Lower leg skin (tissue), 3 donors: Measurements from ENCODE around the gene GEN1.

ENCODE experiments used
- CTCF ChIP-seq, 3 donors: fragments of 450-650 bp; IDR thresholded peaks; one replicate each; pipeline ENCODE4 v1.5.1; 2016; ENCODE audit warnings: antibody characterized with exemption in 3 of 3, mild to moderate bottlenecking in 3 of 3, moderate library complexity in 2 of 3
- POLR2A ChIP-seq, 2 donors: fragments of 450-650 bp; IDR thresholded peaks; one replicate each; pipeline ENCODE4 v1.6.1; 2016 to 2017; ENCODE audit warnings: antibody characterized with exemption in 2 of 2, mild to moderate bottlenecking in 1 of 2, moderate library complexity in 1 of 2

DNA sequence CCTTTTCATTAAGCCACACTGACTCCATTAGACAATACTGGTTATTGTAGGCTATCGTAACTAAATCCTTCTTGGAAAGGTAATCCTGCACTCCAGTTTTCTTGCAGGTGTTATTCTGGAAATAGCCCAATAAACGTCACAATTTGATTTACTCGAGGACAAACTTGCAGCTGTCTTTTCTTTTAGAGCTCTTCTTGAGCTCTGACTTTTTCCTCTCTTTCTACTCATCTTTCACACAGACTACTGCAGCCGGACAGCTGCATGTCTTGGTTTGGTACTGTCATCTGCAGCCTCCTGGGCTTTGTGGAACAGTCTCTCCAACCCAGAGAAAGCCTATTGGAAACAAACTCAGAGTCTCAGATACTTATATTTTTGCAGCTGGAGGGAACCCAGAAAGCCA, 39.4 kb downstream of the GEN1 start:
- TF ChIP-seq POLR2A (IDR thresholded peaks at IDR 0.05) (no peak), CTCF (IDR thresholded peaks at IDR 0.05) (no peak)
